HG03457 (cell line): Measurements from ENCODE around the gene RPS4Y1.
"Not testable (repeated sequence)": the region's sequence is repeated elsewhere in the genome, so short reads cannot be mapped to it uniquely, and the experiment has no call there.

Experiments
- ATAC-seq: cut with Tn5 transposase; IDR thresholded peaks from one replicate; pipeline ENCODE4 v1.9.1; 2021; ENCODE audit warnings: moderate number of reproducible peaks; ENCODE audit not compliant: unreplicated experiment

RPS4Y1 gene

DNA sequence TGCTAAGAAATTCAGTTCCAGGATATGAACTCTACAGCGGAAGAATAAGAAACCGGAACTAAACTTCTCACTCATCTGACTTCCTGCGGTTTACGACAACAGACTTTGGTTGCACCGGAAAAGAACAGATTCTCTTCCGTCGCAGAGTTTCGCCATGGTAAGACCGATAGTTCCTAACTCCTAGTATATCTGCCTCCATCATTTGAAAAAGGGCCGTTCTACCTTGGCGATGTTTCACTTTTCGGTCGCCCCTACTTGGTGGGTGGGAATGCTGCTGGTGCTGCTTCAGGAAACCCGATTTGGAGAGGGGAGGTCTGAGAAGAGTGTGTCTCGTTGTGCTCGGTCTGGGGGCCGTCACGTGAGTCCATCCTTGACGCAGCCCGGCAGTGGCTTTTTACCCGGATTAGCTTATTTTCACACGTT lies at the start of gene RPS4Y1:
Gene RPS4Y1, plus strand, starts transcription at position 132 of the 423 bp plus-strand sequence. Its CDS starts 23 bp downstream, at position 155.
- peak; percentile 91 for ATAC-seq

GRCh38 chrY:2796977-2797523 lies 44.4 kb upstream of the RPS4Y1 start:
- ATAC-seq: no peak

GRCh38 chrY:2797991-2798390 lies 43.4 kb upstream of the RPS4Y1 start:
- no peak for ATAC-seq

DNA sequence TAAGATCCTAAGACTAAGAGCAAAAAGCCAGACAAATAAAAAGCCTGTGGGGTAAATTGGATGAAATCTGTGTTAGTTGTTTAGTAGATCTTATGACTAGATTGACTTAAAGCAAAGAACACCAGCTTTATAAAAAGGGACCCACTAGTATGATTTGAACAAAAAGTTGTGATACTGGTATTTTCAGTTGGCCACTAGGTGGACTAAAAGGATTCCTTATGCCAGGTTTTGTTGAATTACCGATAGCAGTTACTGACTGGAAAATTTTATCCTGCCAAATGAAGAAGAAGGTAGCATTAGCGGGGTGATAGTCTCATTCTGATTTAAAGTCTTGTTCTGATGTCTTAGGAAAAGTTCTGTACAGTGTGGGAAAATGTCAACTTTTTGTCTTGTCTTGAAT lies 41.2 kb upstream of the RPS4Y1 start:
- ATAC-seq: no peak

DNA sequence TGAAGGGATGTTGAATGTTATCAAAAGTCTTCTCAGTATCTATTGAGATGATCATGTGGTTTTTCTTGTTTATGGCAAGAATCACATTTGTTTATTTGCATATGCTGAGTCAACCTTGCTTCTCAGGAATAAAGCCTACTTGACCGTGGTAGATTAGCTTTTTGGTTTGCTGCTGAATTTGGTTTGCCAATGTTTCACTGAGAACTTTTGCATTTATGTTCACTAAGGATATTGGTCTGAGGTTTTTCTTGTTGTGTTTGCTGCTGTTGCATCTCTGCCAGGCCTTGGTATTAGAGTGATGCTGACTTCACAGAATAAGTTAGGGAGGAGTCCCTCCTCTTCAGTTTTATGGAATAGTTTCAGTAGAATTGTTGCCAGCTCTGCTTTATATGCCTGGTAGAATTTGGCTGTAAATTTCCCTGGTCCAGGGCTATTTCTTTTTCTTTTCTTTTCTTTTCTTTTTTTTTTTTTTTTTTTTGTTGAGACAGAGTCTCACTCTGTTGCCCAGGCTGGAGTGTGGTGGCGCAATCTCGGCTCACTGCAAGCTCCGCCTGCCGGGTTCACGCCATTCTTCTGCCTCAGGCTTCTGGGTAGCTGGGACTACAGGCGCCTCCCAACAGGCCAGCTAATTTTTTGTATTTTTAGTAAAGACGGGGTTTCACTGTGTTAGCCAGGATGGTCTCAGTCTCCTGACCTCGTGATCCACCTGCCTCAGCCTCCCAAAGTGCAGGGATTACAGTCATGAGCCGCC lies 24.1 kb upstream of the RPS4Y1 start:
- ATAC-seq: not testable (repeated sequence)

GRCh38 chrY:2824471-2824870 lies 16.9 kb upstream of the RPS4Y1 start:
- no peak for ATAC-seq

DNA sequence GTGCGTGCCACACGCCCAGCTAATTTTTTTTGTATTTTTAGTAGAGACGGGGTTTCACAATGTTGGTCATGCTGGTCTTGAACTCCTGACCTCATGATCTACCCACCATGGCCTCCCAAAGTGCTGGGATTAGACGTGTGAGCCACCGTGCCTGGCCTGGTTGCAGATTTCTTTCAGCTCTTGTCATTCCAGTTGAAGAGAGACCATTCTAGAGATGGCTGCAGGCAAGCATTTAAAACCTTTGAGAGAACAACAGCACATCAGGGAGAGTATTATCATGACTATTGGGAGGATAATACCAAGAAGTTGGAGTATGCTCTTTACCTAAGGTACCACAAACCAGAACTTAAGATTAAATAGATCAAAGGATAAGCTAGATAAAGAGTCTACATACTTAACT lies 12.9 kb upstream of the RPS4Y1 start:
- no peak for ATAC-seq

DNA sequence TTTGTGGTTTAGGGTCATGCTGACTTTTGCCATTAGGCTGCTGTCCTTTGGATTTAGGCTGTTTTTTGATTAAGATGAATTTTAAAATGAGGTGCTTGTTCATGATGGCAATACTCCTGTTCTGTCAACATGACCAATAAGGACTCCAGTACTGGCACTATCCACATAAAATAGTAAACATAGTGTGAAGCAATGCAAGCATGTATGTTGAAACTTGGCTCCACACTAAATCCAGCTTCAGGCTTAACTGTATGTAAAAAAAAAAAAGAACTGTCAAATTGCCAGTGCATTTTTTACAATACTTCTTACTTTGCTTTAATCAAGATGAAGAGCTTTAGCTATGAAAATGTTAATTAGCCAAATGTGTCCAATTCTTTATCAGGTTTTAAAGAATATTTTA lies 6.2 kb upstream of the RPS4Y1 start:
- ATAC-seq: no peak

DNA sequence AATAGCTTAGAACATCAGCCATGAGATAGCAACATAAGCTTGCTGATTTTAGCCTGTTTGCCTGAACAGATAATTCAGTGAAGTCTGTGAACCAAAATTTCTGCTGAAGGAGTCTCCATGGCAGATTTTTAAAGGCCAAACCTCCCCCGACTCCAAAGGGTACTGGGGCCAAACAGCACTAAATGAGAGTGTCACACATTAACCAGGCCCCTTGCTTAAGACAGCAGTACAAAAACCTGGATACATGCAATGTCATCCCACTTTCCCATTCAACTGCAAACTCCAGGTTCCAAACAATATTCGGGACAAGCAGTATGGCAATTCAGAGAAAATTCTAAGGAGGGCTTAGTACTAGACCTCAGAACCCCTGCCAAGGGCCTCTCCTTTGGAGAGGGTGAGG lies 4.3 kb upstream of the RPS4Y1 start:
- no peak for ATAC-seq

- ATAC-seq: no peak
These were observed 3.5 kb upstream of the RPS4Y1 start for GRCh38 chrY:2837932-2838331.

GRCh38 chrY:2846791-2847190 lies 5.4 kb downstream of the RPS4Y1 start:
- ATAC-seq: no peak

DNA sequence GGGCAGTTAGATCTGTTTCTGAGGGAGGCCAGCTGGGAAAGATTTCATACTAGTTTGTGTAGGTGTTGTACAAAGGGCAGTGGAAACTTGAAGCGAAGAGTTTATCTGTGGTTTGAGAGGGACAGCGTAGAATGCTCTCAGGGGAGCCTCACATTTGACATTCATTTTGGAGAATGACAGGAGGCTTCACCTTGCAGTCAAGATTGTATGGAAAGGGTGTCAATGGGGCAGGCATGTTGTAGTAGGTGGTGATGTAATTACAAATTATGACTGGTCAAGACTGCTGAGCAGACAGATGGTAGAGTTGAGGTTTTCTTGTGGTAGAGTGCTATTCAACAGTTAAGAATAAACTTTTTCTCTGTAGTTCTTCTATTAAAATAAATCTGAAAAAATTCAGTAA lies 7.0 kb downstream of the RPS4Y1 start:
- no peak for ATAC-seq

GRCh38 chrY:2849368-2849767 lies 8.0 kb downstream of the RPS4Y1 start:
- ATAC-seq: no peak

DNA sequence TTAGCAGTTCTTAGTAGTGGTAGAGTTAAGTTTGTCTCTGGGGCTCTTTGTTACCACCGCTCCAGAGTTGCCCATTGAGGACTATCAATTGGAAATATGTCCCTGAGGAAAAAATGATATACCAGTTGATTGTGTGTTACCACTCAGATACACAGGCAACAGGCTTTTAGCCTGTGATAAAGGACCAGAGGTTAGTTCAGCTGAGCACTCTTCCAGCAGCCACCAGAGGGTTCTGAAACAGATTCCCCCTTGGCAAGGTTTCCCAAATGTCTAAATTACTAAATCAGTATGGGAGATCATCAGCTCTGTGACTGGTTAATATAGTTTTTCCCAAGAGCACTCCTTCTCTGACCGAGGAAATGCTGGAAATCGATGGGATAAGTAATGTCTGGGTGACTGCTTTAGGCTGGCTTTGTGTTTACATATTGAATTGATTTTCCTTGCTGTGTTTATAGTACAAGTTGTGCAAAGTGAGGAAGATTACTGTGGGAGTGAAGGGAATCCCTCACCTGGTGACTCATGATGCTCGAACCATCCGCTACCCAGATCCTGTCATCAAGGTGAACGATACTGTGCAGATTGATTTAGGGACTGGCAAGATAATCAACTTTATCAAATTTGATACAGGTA lies 12.9 kb downstream of the RPS4Y1 start:
- no peak for ATAC-seq

DNA sequence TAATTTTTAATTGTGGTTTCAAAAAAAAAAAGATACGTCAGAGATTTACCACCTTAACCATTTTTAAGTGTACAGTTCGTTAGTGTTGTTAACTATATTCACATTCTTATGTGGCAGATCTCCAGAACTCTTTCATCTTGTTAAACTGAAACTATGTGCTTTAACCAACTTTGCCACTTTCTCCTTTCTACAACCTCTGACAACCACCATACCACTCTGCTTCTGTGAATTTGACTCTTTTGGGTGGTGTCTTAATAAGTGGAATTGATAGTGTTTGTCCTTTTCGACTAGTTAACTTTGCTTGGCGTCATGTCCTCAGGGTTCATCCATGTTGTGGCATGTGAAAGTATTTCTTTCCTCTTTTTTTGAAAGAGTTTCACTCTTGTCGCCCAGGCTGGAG lies 15.7 kb downstream of the RPS4Y1 start:
- no peak for ATAC-seq

DNA sequence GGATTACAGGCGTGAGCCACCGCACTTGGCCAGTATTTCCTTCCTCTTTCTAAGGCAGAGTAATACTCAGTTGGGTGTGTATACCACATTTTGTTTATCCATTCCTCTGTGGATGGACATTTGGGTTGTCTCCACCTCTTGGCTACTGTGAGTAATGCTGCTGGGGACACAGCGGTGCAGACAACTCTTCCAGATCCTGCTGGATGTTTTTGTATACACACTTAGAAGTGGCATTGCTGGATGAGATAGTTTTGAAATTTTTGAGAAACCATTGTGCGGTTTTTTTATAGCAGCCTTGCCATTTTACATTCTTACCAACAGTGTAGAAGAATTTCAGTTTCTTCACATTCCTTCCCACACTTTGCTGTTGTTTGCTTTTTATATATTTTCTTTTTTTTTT lies 16.3 kb downstream of the RPS4Y1 start:
- no peak for ATAC-seq

DNA sequence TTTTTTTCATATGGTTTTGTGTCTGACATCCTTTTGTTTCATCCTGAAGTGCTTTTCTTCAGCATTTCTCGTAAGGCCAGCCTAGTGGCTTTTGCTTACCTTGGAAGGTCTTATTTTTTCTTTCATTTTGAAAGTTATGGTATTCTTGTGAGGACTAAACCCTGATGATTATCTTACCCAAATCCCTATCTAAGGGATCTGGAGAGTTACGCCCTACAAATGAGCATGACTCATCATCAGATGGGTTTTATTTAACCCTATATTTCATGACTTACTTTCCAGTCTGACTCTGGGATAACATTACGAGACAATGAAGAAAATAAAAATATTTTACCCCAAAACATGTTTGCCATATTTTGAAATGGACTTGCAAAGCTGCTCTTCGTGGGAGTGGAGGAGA lies 18.4 kb downstream of the RPS4Y1 start:
- no peak for ATAC-seq

GRCh38 chrY:2860511-2860910 lies 19.1 kb downstream of the RPS4Y1 start:
- ATAC-seq: no peak

DNA sequence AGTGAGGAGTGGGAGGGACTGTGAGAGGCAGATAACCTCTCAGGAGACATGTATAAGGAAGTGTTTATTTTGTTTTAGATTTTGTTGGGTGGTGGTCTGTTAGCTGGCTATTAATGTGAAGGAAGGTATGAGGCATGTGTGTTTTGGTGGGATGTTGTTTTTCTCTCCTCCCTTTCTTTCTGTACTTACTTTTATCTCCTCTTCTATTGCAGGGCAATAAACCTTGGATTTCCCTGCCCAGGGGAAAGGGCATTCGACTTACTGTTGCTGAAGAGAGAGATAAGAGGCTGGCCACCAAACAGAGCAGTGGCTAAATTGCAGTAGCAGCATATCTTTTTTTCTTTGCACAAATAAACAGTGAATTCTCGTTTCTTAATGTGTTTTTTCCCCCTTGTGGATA lies 25.2 kb downstream of the RPS4Y1 start:
- no peak for ATAC-seq

GRCh38 chrY:2867469-2867868 lies 26.1 kb downstream of the RPS4Y1 start:
- ATAC-seq: no peak

DNA sequence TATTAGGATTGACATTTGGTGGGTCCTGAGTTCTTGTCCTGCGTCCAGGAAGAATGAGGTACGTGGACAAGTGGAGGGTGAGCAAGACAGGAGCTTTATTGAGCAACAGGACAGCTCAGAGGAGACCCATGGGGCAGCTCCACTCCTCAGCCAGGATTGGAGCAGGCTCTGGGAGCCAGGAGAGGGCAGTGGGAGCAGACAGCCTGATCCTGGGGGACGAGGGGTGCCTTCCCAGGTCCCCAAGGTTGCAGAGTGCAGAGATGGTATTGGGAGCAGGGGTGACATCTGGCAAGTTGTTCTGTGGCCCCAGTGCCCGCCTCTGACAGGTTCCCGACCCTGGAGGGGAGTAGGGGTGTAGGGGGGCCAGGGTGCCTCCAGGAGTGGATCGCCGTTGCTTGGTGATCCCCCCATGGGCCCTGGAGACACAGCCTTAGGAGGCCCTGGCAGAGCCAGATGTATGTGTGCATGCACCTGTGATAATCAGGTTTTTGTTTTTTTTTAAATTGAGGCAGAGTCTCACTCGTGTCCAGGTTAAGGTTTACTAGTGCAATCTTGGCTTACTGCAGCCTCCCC lies 26.7 kb downstream of the RPS4Y1 start:
- no peak for ATAC-seq

- not testable (repeated sequence) for ATAC-seq
These were observed 30.8 kb downstream of the RPS4Y1 start for GRCh38 chrY:2872234-2872633.
